IMR-90 (cell line): Measurements from ENCODE around the gene ID1. TPM values are rescaled to one million over a fixed set of nuclear protein-coding genes. Genes with fewer than 3 reads are reported as not detected.

Experiments used
- ATAC-seq: fragments of 200-7000 bp; cut with Tn5 transposase; 2 replicates; pipeline ENCODE4 v1.9.1; 2020; ENCODE audit warnings: low read depth, mild to moderate bottlenecking, moderate library complexity
- BruUV-seq: library from RNA; stranded (reverse); fragments of 400-500 nt; replicated peaks from 2 replicates; lab custom pipeline; 2021; lab: Mats Ljungman, UMichigan
- CTCF ChIA-PET: fragments of 300-600 bp; formaldehyde crosslinking; extraction: SDS; loops from one replicate; lab custom pipeline; 2021; ENCODE audit warnings: antibody characterized with exemption; lab: Yijun Ruan, JAX
- POLR2A ChIA-PET: fragments of 300-600 bp; sonication (Branson Sonifier 250); formaldehyde crosslinking; loops from one replicate; lab custom pipeline; 2022; ENCODE audit warnings: antibody characterized with exemption; ENCODE audit not compliant: unreplicated experiment; lab: Charles Lee
- DNase-seq: peaks from one replicate; pipeline ENCODE4 v3.0.0; 2013
- H2AFZ ChIP-seq: replicated peaks from 2 replicates; pipeline ENCODE3; 2013; ENCODE audit warnings: low read length, mild to moderate bottlenecking; ENCODE audit not compliant: poor library complexity
- H2AK5ac ChIP-seq: 2 replicates; pipeline ENCODE4 v1.6.1; 2013; ENCODE audit warnings: low read depth, low read length, inconsistent platforms
- H2AK9ac ChIP-seq: replicated peaks from 2 replicates; pipeline ENCODE3; 2013; ENCODE audit warnings: mild to moderate bottlenecking, low read depth, low read length, moderate library complexity; ENCODE audit not compliant: poor library complexity
- H2BK120ac ChIP-seq: 2 replicates; pipeline ENCODE4 v1.6.1; 2013; ENCODE audit warnings: low read depth, low read length, inconsistent platforms
- H2BK15ac ChIP-seq: 3 replicates; pipeline ENCODE4 v1.6.1; 2013; ENCODE audit warnings: low read depth, low read length, inconsistent platforms
- H2BK20ac ChIP-seq: 2 replicates; pipeline ENCODE4 v1.6.1; 2013; ENCODE audit warnings: low read depth, mild to moderate bottlenecking, inconsistent platforms, low read length, moderate library complexity
- H2BK5ac ChIP-seq: 2 replicates; pipeline ENCODE4 v1.6.1; 2013; ENCODE audit warnings: mild to moderate bottlenecking, low read depth, low read length, inconsistent platforms; ENCODE audit not compliant: poor library complexity, severe bottlenecking
- H3K14ac ChIP-seq: replicated peaks from 2 replicates; pipeline ENCODE4 v1.6.1; 2013; ENCODE audit warnings: low read depth, low read length, inconsistent platforms
- H3K18ac ChIP-seq: 2 replicates; pipeline ENCODE4 v1.6.1; 2013; ENCODE audit warnings: low read depth, low read length, control low read depth
- H3K23ac ChIP-seq: 2 replicates; pipeline ENCODE4 v1.6.1; 2013; ENCODE audit warnings: low read depth, low read length, inconsistent platforms
- H3K27ac ChIP-seq: 2 replicates; pipeline ENCODE4 v1.5.1; 2013; ENCODE audit warnings: mild to moderate bottlenecking, control low read depth, low read length; ENCODE audit not compliant: insufficient read depth
- H3K27me3 ChIP-seq: 2 replicates; pipeline ENCODE4 v1.6.1; 2013; ENCODE audit warnings: low read length; ENCODE audit not compliant: control insufficient read depth, insufficient read depth
- H3K36me3 ChIP-seq: 2 replicates; pipeline ENCODE4 v1.6.1; 2013; ENCODE audit warnings: low read length, mixed read lengths; ENCODE audit not compliant: control insufficient read depth, insufficient read depth
- H3K4ac ChIP-seq: 2 replicates; pipeline ENCODE4 v1.6.1; 2013; ENCODE audit warnings: low read depth, low read length, inconsistent platforms
- H3K4me1 ChIP-seq: 2 replicates; pipeline ENCODE4 v1.6.1; 2013; ENCODE audit warnings: low read length, mixed read lengths; ENCODE audit not compliant: control insufficient read depth, insufficient read depth
- H3K4me2 ChIP-seq: 2 replicates; pipeline ENCODE4 v1.6.1; 2013; ENCODE audit warnings: low read depth, mild to moderate bottlenecking, control low read depth, low read length, moderate library complexity
- H3K4me3 ChIP-seq: 2 replicates; pipeline ENCODE4 v1.5.1; 2013; ENCODE audit warnings: low read depth, mild to moderate bottlenecking, control low read depth, low read length, moderate library complexity; ENCODE audit not compliant: insufficient read depth
- H3K56ac ChIP-seq: 2 replicates; pipeline ENCODE4 v1.6.1; 2013; ENCODE audit warnings: low read length, inconsistent platforms; ENCODE audit not compliant: insufficient read depth; ENCODE audit errors: extremely low read depth
- H3K79me1 ChIP-seq, 2 experiments: 2 replicates each; pipeline ENCODE4 v1.6.1; 2013; ENCODE audit warnings: low read length in 2 of 2, inconsistent platforms in 1 of 2, low read depth in 1 of 2
- H3K9ac ChIP-seq: 2 replicates; pipeline ENCODE4 v1.6.1; 2013; ENCODE audit warnings: low read depth, low read length, control low read depth
- H3K9me1 ChIP-seq: 2 replicates; pipeline ENCODE4 v1.6.1; 2013; ENCODE audit warnings: low read length, inconsistent platforms; ENCODE audit not compliant: insufficient read depth
- H3K9me3 ChIP-seq: 2 replicates; pipeline ENCODE4 v1.6.1; 2013; ENCODE audit warnings: low read length; ENCODE audit not compliant: control insufficient read depth, insufficient read depth
- H4K20me1 ChIP-seq: 2 replicates; pipeline ENCODE4 v1.6.1; 2013; ENCODE audit warnings: low read length, inconsistent platforms; ENCODE audit not compliant: insufficient read depth
- H4K5ac ChIP-seq: 2 replicates; pipeline ENCODE4 v1.6.1; 2013; ENCODE audit warnings: mild to moderate bottlenecking, low read depth, low read length, control low read depth
- H4K8ac ChIP-seq, 2 experiments: 2 replicates each; pipeline ENCODE4 v1.6.1; 2013; ENCODE audit warnings: low read depth in 2 of 2, low read length in 2 of 2, control low read depth in 1 of 2, inconsistent platforms in 1 of 2
- H4K91ac ChIP-seq: 2 replicates; pipeline ENCODE4 v1.6.1; 2013; ENCODE audit warnings: low read depth, low read length, inconsistent platforms; ENCODE audit not compliant: insufficient read depth
- CEBPB ChIP-seq: IDR thresholded peaks from 2 replicates; pipeline ENCODE4 v1.6.1; 2012; ENCODE audit warnings: low read depth, low read length, improper control_type of control experiment
- FOS ChIP-seq: fragments of 150-350 bp; IDR thresholded peaks from 2 replicates; pipeline ENCODE4 v1.6.1; 2016; ENCODE audit warnings: low read depth, low read length
- MAFK ChIP-seq: IDR thresholded peaks from 2 replicates; pipeline ENCODE4 v1.6.1; 2012; ENCODE audit warnings: low read depth, low read length, improper control_type of control experiment
- POLR2A ChIP-seq: IDR thresholded peaks from 2 replicates; pipeline ENCODE4 v1.6.1; 2012; ENCODE audit warnings: mild to moderate bottlenecking, low read depth, low read length
- SMC3 ChIP-seq: fragments of 150-350 bp; IDR thresholded peaks from 2 replicates; pipeline ENCODE4 v1.6.1; 2016; ENCODE audit warnings: low read depth, mild to moderate bottlenecking, antibody characterized with exemption, low read length, moderate library complexity
- WGBS, 2 experiments: methylation state at CpG; one replicate each; pipeline versions ENCODE4 v1.1.5 to v1.1.7; 2013; ENCODE audit warnings: missing lambda C conversion rate in 2 of 2; ENCODE audit not compliant: insufficient read length in 1 of 2; ENCODE audit errors: extremely low coverage in 2 of 2; 5-methylcytosine and 5-hydroxymethylcytosine counted together
- dilution Hi-C: fragments of 300-500 bp; cut with HindIII; formaldehyde crosslinking; loops from one replicate; pipeline ENCODE4 v1.14.3; 2018; ENCODE audit warnings: low sequenced_read_pairs; ENCODE audit not compliant: unreplicated experiment
- in situ Hi-C: fragments of 300-500 bp; cut with MboI; formaldehyde crosslinking; loops from 3 replicates; pipeline ENCODE4 v1.14.3; 2019; ENCODE audit warnings: low sequenced_read_pairs, inconsistent platforms, mixed read lengths
- intact Hi-C: fragments of 100-400 bp; cut with micrococcal nuclease; formaldehyde crosslinking; loops from 2 replicates; pipeline ENCODE4 v1.10.0; 2022
- polyA plus RNA-seq, 3 experiments: library from polyadenylated mRNA; depleted of rRNA; stranded (reverse); fragments of >200 nt; gene quantifications; 2 replicates each; pipeline ENCODE4 v1.2.3, GENCODE V29; 2012; ENCODE audit warnings: low replicate concordance in 1 of 3
- total RNA-seq: library from RNA; depleted of rRNA; stranded (reverse); fragments of >200 nt; gene quantifications from 2 replicates; pipeline ENCODE4 v1.2.3, GENCODE V29; 2012
- TF ChIP-seq, protein P1 (sequence below): fragments of 150-350 bp; IDR thresholded peaks from 2 replicates; pipeline ENCODE4 v1.6.1; 2017; ENCODE audit warnings: mild to moderate bottlenecking, antibody characterized with exemption, low read length, low read depth
- TF ChIP-seq, protein P2 (sequence below): fragments of 150-350 bp; IDR thresholded peaks from 2 replicates; pipeline ENCODE4 v1.6.1; 2016; ENCODE audit warnings: low read depth, mild to moderate bottlenecking, low read length, moderate library complexity, borderline replicate concordance

ID1 gene
- total and polyA plus RNA-seq, 2 of the 4 experiments (the other 2 are of a cell fraction) = 148 to 174 TPM

DNA sequence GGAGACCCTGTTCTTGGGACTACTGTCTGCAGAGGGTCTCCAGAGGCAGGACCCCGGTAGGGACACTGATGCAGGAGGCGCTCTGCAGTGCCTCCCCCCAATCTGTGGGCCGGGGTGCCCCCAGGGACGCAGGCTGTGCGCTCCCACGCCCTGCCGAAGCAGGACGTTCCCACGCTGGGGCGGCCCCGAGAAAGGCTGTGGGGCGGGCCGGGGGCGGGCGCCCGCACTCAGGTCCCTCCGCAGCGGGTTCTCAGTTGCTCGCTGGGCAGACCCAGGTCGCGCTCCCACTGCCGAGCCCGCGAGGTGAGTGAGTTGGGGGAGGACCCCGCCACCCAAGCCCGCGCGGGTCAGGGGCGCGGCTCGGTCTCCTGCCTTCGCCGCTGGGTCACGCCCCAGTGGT is 32.6 kb downstream of the ID1 start, which contains the start of gene COX4I2:
COX4I2 (plus strand) TSS at position 253 of the 400 bp plus-strand sequence. CDS start 1,106 bp downstream, outside the sequence.
- Histone ChIP-seq H2AK9ac (no peak within 1 kb of the TSS), H3K4me1 (peaks cover 8% of the 10 kb centered on the region; the same call in 1 of the 2 replicates), H3K4ac (no peak within 1 kb of the TSS), H3K27ac (no peak within 1 kb of the TSS), H3K9ac (no peak within 1 kb of the TSS), H3K4me3 (no peak within 1 kb of the TSS), H2BK120ac (no peak within 1 kb of the TSS), H3K18ac (no peak within 1 kb of the TSS), H3K9me3 (no peaks in the 10 kb centered on the region), H2AFZ (no peak within 1 kb of the TSS), H4K5ac (no peak within 1 kb of the TSS), H2AK5ac (no peak within 1 kb of the TSS), H3K23ac (no peak within 1 kb of the TSS), H3K79me1 (no peaks in the 10 kb centered on the region), H4K8ac (no peak within 1 kb of the TSS), H3K14ac (no peak within 1 kb of the TSS), H2BK15ac (no peak within 1 kb of the TSS), H3K27me3 (peaks cover 19% of the 10 kb centered on the region), H3K4me2 (no peak within 1 kb of the TSS), H3K9me1 (no peaks in the 10 kb centered on the region), H3K36me3 (no peaks in the 10 kb centered on the region), H2BK20ac (no peak within 1 kb of the TSS), H4K91ac (no peak within 1 kb of the TSS), H3K56ac (no peak within 1 kb of the TSS), H2BK5ac (no peak within 1 kb of the TSS), H4K20me1 (no peaks in the 10 kb centered on the region)
- BruUV-seq = no TSS peak
- ATAC-seq = no peak
- ChIA-PET POLR2A (no interaction called here), CTCF (no interaction called here)
- 45% methylated on average over 5 of the region's 34 CpGs; no CpG with 5 or more reads in 1 of the 2 experiments for WGBS, 2 experiments
- intact Hi-C loops (no loop called here), dilution Hi-C loops (no loop called here), in situ Hi-C loops (no loop called here)
- no peak for TF ChIP-seq POLR2A
- TF ChIP-seq FOS = no peak
- TF ChIP-seq MAFK = no peak
- no peak for TF ChIP-seq SMC3
- no peak for TF ChIP-seq CEBPB
- TF ChIP-seq, protein P1, sequence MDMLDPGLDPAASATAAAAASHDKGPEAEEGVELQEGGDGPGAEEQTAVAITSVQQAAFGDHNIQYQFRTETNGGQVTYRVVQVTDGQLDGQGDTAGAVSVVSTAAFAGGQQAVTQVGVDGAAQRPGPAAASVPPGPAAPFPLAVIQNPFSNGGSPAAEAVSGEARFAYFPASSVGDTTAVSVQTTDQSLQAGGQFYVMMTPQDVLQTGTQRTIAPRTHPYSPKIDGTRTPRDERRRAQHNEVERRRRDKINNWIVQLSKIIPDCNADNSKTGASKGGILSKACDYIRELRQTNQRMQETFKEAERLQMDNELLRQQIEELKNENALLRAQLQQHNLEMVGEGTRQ = no peak
- TF ChIP-seq, protein P2, sequence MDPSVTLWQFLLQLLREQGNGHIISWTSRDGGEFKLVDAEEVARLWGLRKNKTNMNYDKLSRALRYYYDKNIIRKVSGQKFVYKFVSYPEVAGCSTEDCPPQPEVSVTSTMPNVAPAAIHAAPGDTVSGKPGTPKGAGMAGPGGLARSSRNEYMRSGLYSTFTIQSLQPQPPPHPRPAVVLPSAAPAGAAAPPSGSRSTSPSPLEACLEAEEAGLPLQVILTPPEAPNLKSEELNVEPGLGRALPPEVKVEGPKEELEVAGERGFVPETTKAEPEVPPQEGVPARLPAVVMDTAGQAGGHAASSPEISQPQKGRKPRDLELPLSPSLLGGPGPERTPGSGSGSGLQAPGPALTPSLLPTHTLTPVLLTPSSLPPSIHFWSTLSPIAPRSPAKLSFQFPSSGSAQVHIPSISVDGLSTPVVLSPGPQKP = no peak
- no peak for DNase-seq
